GM18951 (cell line): Measurements from ENCODE around the gene SLC25A28.
"Not testable (repeated sequence)": the region's sequence is repeated elsewhere in the genome, so short reads cannot be mapped to it uniquely, and the experiment has no call there.

Experiments used
- POLR2A ChIP-seq: IDR thresholded peaks from 4 replicates; pipeline ENCODE4 v1.6.1; 2011; ENCODE audit warnings: mild to moderate bottlenecking; ENCODE audit not compliant: insufficient read length, insufficient read depth; ENCODE audit errors: extremely low read depth
- in situ Hi-C: fragments of 300-500 bp; cut with MboI; formaldehyde crosslinking; loops from one replicate; pipeline ENCODE4 v1.12.0; 2022; ENCODE audit warnings: low sequenced_read_pairs, mixed read lengths, inconsistent platforms; ENCODE audit not compliant: unreplicated experiment

Gene SLC25A28

DNA sequence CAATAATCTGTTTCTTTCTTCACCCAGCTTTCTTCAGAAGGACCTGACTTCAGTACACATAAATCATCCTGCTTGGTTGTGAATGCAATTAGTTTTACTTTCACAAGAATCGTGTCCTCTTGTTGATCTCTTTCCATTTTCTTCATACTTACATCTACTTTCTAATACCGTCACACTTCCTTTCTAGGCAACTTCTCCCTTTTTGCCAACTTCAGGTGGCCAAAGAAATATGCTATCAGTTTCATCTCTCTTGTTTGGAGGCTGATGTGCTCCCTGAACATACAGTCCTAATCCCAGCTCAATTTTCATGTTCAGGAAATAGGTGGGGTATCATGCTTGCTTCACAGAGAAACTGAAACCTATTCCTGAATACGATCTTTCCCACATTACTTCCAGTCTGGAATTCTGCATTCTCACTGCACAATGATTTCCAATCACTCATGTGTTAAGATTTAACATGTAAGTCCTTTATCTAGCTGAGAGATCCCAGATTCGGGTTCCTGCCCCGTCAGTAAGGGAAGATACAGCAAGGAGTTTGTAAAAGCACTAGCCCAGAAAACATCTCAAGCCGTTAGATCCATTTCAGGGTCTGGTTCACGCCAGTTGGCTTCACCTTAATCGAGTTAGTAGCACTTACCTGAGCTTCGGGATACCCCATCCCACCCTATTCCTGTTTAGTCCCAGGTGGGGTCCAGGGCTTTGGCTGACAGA is 994 bp downstream of the SLC25A28 start:
- no peak for TF ChIP-seq POLR2A
- in situ Hi-C loops: loop anchor here (5.0 to 10.0 kb wide), 2 partner anchors 182 to 224 kb away; no protein-coding TSS in a partner anchor

DNA sequence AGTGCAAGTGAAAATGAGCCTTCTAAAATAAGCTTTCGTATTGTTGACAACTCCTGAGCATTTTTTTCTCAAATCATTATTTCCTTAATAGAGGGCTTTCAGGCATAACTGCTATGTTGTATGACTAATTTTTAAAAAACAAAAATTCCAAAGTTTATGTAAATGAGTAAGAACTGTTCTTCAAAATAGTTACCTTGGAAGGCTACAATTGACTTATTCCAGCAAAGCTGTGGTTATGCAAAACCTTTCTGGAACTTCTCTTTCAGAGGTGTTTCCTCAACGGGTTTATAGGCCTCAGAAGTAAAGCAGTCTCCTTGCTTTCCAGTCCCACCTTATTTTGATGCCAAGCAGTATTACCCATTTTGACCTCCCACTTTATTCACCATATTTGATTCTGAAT is 2.5 kb downstream of the SLC25A28 start:
- in situ Hi-C loops: loop anchor here (5.0 to 10.0 kb wide), 2 partner anchors 180 to 223 kb away; no protein-coding TSS in a partner anchor
- no peak for TF ChIP-seq POLR2A

DNA sequence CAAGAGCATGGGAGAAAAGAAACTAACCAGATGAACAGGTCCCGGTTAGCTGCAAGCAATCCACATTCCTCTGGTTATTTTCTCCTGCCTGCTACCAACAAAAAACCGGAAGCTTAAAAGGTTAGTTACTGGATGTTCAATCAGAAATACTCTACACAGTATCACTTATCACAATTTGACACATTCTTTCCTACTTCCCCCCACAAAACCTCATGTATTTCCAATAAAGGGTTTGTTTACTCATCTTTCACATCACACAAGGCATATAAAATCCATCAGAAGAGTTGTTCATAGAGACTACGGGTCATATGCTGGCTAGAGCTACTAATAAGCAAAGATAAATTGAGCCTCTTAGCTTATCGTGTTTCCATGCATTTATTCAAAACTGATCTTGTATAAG is 4.8 kb downstream of the SLC25A28 start:
- no peak for TF ChIP-seq POLR2A
- in situ Hi-C loops: loop anchor here (5.0 to 10.0 kb wide), 2 partner anchors 178 to 221 kb away; no protein-coding TSS in a partner anchor

DNA sequence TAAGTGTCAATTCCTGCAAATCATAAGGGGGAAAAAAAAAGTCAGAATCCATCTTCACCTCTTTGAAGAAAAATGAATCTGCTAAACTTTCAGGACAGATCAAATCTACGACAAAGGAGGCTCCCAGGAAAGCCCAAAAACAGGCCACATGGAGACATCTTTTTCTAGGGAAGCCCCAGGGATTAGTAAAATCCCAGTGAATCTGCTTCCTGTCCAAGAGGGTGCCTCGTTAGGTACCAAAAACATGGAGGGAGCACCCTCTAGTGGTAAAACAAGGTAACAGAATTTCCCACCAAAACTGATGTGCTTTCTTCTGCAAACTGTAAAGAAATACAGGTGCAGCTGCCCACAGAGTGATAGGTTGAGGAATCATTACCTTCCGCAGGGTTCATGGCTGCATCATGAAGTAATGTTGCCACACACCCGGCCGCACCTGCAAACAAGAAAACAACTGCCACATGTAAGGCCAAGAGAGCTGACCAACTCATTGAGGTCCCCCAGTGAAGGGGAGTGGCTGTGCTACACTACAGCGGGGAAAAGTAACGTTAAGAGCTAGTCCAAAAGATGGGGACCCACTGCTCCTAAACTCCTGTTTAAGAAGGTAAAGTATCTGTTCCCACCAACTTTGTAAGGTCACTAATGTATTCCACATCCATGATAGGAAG is 7.9 kb downstream of the SLC25A28 start:
- in situ Hi-C loops: loop anchor here (10.0 kb wide), 1 partner anchor 217 kb away; no protein-coding TSS in a partner anchor
- no peak for TF ChIP-seq POLR2A

DNA sequence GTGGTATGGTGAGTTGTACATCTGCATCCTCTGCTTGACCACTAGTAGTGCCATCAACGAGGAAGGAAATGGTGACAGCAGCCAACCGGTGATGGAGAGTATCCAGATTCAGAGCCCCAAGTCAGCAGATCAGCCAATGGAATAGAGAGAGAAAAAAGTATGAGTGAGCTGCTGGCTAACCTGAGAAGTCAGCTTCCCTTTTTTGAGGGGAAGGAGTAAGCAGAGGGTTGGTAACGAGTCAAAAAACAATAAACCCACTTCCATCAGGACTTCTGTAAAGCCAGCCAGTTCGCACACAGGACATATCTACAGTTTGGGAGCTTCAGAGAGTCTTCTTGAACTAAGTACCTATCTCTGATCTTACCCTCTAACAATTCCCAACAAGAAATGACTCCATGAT is 8.9 kb downstream of the SLC25A28 start:
- in situ Hi-C loops: loop anchor here (10.0 kb wide), 1 partner anchor 217 kb away; no protein-coding TSS in a partner anchor
- TF ChIP-seq POLR2A: no peak

DNA sequence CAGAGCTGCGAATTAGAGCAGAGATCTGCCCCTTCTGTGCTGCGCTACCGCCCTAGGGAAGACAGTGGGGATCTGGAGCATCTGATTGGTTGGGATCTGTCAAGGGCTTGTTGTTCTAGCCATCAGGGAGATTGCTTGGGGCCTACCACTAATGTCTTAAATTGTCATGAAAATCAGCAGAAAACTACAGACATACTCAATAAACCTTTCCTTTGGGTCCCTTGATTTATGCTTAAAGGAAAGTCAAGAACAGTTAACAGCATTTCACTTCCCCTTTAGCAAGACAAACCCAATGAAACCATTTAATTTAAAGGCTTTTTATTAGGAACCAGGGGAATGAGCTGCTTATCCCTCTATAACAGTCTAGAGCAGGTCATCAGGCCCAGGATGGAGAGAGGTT is 10.0 kb downstream of the SLC25A28 start:
- in situ Hi-C loops: loop anchor here (10.0 kb wide), 1 partner anchor 215 kb away; no protein-coding TSS in a partner anchor
- TF ChIP-seq POLR2A: no peak

DNA sequence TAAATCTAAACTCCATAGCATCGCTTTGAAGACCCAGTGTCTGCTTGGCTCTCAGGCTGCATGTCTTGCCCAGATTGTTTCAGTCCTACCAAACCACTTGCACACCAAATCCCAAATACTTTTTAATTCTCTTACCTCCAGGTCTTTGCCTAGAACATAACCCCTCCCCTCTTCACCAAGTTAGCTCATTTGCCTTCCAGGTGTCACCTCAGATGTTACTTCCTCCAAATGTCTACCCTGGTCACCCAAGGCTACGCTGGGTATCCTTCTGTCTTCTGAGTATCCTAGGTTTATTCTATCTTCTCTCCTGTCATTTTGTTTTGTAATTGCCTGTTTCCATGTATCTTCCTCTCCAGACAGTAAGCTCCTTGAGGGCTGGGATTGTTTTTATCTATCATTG is 11.1 kb downstream of the SLC25A28 start:
- no peak for TF ChIP-seq POLR2A
- in situ Hi-C loops: no loop called here

DNA sequence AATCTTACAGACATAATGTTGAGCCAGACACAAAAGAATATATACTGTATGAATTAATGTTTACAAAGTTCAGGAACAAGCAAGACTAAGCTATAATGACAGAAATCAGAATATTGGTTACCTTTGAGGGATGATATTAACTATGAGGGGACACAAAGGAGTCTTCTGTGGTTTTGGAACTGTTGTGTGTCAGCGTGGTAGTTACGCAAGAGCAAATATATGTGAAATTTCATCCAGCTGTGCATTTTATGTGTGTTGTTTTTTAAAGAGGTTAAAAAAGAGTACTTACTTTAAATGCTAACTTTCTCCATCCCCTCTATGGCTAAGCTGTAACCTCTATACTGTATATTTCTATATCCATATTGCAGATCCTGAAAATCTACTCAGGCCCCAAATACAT is 14.9 kb downstream of the SLC25A28 start:
- in situ Hi-C loops: no loop called here
- no peak for TF ChIP-seq POLR2A

DNA sequence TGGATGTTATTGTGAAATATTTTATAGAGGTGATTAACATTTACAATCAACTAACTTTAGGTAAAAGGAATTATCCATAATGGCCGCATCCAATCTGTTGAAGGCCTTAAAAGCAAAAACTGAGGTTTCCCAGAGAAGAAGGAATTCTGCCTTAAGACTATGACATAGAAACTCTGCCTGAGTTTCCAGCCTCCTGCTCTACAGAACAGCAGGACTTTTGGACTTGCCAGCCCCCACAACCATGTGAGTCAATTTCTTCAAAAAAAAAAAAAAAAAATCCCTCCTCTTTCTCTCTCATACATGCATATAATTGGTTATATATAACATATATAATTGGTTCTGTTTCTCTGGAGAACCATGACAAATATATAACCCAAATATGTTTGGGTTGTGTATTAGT is 15.4 kb downstream of the SLC25A28 start:
- in situ Hi-C loops: no loop called here
- TF ChIP-seq POLR2A: no peak

DNA sequence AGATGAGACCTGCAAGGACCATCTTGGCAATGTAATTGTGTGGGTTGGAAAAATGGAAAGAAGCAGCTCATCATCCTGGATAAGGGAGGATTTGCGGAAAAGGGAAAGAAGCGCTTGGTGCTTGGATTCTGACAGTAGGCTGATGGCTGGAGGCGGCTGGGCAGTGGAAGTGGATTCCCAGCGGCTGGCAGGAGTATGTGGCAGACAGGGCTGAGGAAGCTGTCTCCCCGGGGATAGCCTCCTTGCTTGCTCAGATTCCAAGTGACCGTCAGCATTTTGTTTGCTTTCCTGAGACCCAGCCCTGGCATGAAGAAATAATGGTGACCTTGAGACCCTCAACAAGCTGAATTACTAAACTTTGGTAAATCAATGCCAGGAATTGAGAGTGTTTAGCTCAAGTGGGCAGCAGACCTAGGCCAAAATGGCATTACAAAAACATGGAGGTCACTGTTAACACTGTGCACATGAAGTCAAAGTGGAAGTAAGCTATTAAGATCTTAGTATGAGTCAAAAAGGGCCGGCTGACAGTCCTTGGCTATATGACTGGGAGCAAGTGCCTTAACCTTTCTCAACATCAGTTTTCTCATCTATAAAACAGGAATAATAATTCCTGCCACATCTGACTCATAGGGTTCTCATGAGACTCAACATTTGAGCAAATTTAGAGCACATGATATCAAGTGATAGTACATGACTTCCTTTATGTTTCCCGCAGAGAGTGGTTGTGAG is 21.3 kb downstream of the SLC25A28 start:
- TF ChIP-seq POLR2A: no peak
- in situ Hi-C loops: no loop called here

DNA sequence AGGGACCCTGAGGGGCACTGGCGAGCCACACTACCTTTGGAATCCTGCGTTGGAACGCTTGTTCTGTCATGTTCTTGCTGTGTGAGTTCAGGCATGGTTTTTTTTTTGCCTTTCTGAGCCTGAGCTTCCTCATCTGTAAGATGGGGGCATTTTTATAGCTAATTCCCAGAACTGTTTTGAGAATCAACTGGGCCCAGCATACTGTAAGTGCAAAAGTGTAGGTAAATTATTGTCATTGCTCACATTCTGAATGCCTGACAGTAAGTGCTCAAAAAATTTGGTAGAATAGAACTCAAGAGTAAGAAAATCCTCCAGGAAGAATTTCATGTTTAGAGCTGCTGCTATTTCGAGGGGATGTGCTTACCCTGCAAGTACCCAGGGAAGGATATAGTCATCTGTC is 22.2 kb downstream of the SLC25A28 start:
- in situ Hi-C loops: no loop called here
- TF ChIP-seq POLR2A: no peak

DNA sequence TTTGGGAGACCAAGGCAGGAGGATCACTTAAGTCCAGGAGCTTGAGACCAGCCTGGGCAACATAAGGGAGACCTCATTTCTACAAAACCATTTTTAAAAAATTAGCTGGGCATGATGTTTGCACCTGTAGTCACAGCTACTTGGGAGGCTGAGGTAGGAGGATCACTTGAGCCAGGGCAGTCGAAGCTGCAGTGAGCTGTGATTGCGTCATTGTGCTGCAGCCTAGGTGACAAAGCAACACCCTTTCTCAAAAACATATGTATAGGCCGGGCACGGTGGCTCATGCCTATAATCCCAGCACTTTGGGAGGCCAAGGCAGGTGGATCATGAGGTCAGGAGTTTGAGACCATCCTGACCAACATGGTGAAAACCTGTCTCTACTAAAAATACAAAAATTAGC is 23.5 kb downstream of the SLC25A28 start:
- in situ Hi-C loops: not testable (repeated sequence)

DNA sequence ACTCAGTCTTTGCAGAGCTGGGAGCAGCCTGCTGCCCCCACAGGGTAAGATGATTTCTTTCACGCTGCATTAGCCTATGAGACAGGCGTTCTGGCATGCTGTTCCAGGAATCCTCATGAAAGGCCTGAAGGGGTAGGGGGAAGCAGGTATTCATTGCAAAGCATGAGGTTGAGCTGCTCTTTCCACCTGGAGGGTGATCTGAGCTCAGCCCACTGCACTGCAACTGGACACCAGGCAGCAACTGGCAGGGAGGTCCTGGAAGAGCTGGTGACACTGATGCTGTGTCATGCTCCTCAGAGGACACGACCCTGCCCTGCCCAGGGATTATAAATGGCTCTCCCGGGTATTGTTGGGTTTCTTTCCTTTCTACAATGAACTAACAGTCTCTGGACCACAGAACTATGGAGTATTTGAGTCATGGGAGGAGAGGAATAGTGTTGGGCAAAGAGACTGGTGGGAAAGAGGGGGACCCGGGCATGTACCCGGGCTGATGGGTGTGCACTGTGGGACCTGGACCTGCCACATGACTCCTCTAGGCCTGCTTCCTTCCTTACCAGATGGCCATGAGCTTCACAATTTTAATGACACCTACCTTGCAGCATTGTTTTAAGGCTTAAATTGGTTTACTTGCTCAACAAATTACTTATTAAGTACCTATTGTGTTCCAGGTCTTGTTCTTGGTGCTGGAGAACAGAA is 24.3 kb downstream of the SLC25A28 start:
- in situ Hi-C loops: no loop called here
- TF ChIP-seq POLR2A: no peak
